DMS 273 treated with DMSO at 0.1 percent for 48 hours (cell line): Measurements from ENCODE around the gene TRAP1.

Source experiments
- DNase-seq: peaks from one replicate; lab custom pipeline; 2025; lab: John Stamatoyannopoulos, UW

TRAP1 gene

GRCh38 chr16:3717235-3718018 is at the start of gene TRAP1:
Gene TRAP1 (minus strand): TSS chr16:3717524. CDS start chr16:3717508, 16 bp downstream.
- DNase-seq: peak; percentile 23

GRCh38 chr16:3766177-3766576 is 48.9 kb upstream of the TRAP1 start:
- DNase-seq: no peak

- no peak for DNase-seq
Measured at GRCh38 chr16:3764409-3764808, 47.1 kb upstream of the TRAP1 start.

GRCh38 chr16:3762107-3762750 is 44.9 kb upstream of the TRAP1 start:
- no peak for DNase-seq

GRCh38 chr16:3761375-3762106 is 44.2 kb upstream of the TRAP1 start:
- DNase-seq: no peak

GRCh38 chr16:3760518-3760917 is 43.2 kb upstream of the TRAP1 start:
- DNase-seq: no peak

- no peak for DNase-seq
Measured at GRCh38 chr16:3759736-3760135, 42.4 kb upstream of the TRAP1 start.

- no peak for DNase-seq
Measured at GRCh38 chr16:3756113-3756512, 38.8 kb upstream of the TRAP1 start.

GRCh38 chr16:3755249-3755648 is 37.9 kb upstream of the TRAP1 start:
- DNase-seq: no peak

- no peak for DNase-seq
Measured at GRCh38 chr16:3754772-3755171, 37.4 kb upstream of the TRAP1 start.

- DNase-seq: no peak
Measured at GRCh38 chr16:3754081-3754703, 36.9 kb upstream of the TRAP1 start.

- DNase-seq: no peak
Measured at GRCh38 chr16:3752984-3753383, 35.7 kb upstream of the TRAP1 start.

GRCh38 chr16:3751878-3752277 is 34.6 kb upstream of the TRAP1 start:
- no peak for DNase-seq

GRCh38 chr16:3748307-3748706 is 31.0 kb upstream of the TRAP1 start:
- DNase-seq: no peak

GRCh38 chr16:3745751-3746355 is 28.5 kb upstream of the TRAP1 start:
- DNase-seq: no peak

GRCh38 chr16:3744018-3744417 is 26.7 kb upstream of the TRAP1 start:
- no peak for DNase-seq

GRCh38 chr16:3740934-3741333 is 23.6 kb upstream of the TRAP1 start:
- no peak for DNase-seq

- DNase-seq: no peak
Measured at GRCh38 chr16:3740186-3740585, 22.9 kb upstream of the TRAP1 start.

- DNase-seq: no peak
Measured at GRCh38 chr16:3739636-3740035, 22.3 kb upstream of the TRAP1 start.

- no peak for DNase-seq
Measured at GRCh38 chr16:3738541-3738940, 21.2 kb upstream of the TRAP1 start.

- DNase-seq: no peak
Measured at GRCh38 chr16:3738128-3738527, 20.8 kb upstream of the TRAP1 start.

GRCh38 chr16:3737181-3737580 is 19.9 kb upstream of the TRAP1 start:
- DNase-seq: no peak
